Sciatic nerve (tissue), 2 donors: Measurements from ENCODE around the gene APBB2. TPM values are rescaled to one million over a fixed set of nuclear protein-coding genes. Genes with fewer than 3 reads are reported as not detected.
"Not testable (repeated sequence)": the region's sequence is repeated elsewhere in the genome, so short reads cannot be mapped to it uniquely, and the experiment has no call there.

ENCODE experiments used
- ATAC-seq: fragments of 200-7000 bp; cut with Tn5 transposase; one replicate; pipeline ENCODE4 v1.9.1; 2020; ENCODE audit warnings: mild to moderate bottlenecking, moderate library complexity
- DNase-seq: peaks from one replicate; pipeline ENCODE4 v3.0.0-alpha.2; 2020; ENCODE audit warnings: low spot score
- intact Hi-C: fragments of 100-400 bp; cut with DNase I; formaldehyde crosslinking; loops from one replicate; pipeline ENCODE4 v1.14.2; 2022
- total RNA-seq: library from RNA; stranded (reverse); fragmentation: NEBNext Ultra II Directional; extraction: Animal tissue kit (Norgen Biotek cat#: 25700); gene quantifications from one replicate; pipeline ENCODE4 v1.2.1, GENCODE V29; 2021
- donor health status: DM: no; HTN: no; CAD: no.
- donor health status: DM: no; HTN: no; CAD: no.

Gene APBB2
- total RNA-seq, 1 donor from 2014 or later, result 147 TPM

GRCh38 chr4:40918330-40918729 lies 296.0 kb downstream of the APBB2 start:
- intact Hi-C loops, result no loop called here

DNA sequence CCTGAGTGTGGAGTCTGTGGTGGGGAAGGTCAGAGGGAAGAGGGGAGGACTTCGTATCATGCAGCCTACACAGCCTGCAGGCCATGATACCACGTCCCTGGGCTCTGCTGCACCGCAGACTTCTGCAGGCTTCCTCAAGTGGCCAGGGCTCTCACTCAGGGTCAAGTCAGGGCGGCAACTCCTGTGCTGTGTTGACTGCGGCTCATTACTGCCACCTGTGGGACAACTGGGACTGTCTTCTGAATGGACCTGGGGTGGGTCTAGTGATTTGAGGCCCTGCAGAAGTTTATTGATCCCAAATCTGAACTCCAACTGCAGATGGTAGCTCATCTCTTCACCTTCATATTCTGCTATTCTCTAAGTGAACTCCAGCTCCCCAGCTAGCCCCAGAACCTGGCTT lies 297.5 kb downstream of the APBB2 start:
- DNase-seq (no peak), ATAC-seq (peak; percentile 24)
- intact Hi-C loops, result no loop called here

More at GRCh38 chr4:40918330-40918729, 296.0 kb downstream of the APBB2 start:
- DNase-seq, result peak; percentile 78
- peak; percentile 86 for ATAC-seq

- ATAC-seq (no peak), DNase-seq (no peak)
- intact Hi-C loops, result no loop called here
Observed at GRCh38 chr4:40916218-40916555, 298.2 kb downstream of the APBB2 start.

GRCh38 chr4:40915318-40916217 lies 298.8 kb downstream of the APBB2 start:
- ATAC-seq, result no peak
- no peak for DNase-seq
- intact Hi-C loops, result no loop called here

- no peak for DNase-seq
- no peak for ATAC-seq
- intact Hi-C loops, result no loop called here
Observed at GRCh38 chr4:40912460-40913184, 301.7 kb downstream of the APBB2 start.

- ATAC-seq (no peak), DNase-seq (no peak)
- intact Hi-C loops, result no loop called here
Observed at GRCh38 chr4:40910706-40911105, 303.6 kb downstream of the APBB2 start.

DNA sequence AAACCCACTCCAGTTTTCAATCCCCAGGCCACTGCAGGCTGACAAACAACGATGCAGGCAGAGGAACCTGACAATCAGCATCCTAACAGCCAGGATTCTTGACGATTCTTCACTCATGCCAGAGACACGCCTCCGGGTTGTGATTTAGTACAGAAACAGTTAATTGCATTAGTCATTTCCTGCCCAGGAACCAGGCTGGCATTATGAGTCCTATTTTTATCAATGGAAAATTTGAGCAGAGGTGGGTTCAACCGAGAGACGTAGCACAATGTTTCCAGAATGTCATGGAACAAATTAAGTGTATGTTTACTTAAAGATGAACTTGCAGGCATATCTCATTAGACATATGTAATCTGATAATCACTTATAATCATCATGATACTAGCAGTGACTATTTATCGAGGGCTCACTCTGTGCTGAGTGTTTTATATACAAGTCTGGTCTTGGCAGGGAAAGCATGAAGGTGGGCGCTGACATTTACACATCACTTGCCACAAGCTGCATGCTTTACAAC lies 304.9 kb downstream of the APBB2 start:
- intact Hi-C loops, result no loop called here
- no peak for DNase-seq
- ATAC-seq, result no peak

GRCh38 chr4:40908702-40909362 lies 305.5 kb downstream of the APBB2 start:
- intact Hi-C loops, result no loop called here
- DNase-seq (peak; percentile 77), ATAC-seq (peak; percentile 84)

DNA sequence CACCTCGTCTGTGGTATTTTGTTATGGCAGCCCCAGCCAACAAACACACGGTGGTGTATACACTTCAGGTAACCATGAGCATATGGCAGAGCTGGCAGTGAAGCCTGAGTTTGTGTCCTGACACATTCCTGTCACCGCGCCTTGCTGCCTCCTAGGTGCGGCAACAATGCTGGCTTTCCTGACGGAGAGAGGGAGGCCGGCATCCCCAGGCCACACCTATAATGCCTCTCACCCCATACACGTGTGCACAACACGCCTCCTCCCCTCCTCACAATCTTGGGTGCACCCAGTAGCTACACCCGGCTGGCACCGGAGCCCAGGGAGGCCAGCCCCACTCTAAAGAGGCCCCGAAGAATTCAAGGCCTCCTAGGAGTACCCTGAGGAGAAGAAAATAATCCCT lies 306.0 kb downstream of the APBB2 start:
- ATAC-seq (peak; percentile 27), DNase-seq (no peak)
- intact Hi-C loops, result no loop called here

- intact Hi-C loops, result no loop called here
- no peak for DNase-seq
- no peak for ATAC-seq
Observed at GRCh38 chr4:40905414-40905813, 308.9 kb downstream of the APBB2 start.

DNA sequence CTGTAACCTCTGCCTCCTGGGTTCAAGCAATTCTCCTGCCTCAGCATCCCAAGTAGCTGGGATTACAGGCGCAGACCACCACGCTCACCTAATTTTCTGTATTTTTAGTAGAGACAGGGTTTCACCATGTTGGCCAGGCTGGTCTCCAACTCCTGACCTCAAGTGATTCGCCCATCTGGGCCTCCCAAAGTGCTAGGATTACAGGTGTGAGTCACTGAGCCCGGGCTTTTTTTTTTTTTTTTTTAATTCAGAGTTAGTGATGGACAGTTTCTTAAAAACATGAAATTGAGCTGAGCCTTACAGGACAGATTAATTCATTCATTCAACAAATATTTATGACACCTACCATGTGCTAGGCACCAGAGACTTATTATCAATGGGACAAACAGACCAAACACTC lies 313.8 kb downstream of the APBB2 start:
- intact Hi-C loops, ATAC-seq, DNase-seq: not testable (repeated sequence)

DNA sequence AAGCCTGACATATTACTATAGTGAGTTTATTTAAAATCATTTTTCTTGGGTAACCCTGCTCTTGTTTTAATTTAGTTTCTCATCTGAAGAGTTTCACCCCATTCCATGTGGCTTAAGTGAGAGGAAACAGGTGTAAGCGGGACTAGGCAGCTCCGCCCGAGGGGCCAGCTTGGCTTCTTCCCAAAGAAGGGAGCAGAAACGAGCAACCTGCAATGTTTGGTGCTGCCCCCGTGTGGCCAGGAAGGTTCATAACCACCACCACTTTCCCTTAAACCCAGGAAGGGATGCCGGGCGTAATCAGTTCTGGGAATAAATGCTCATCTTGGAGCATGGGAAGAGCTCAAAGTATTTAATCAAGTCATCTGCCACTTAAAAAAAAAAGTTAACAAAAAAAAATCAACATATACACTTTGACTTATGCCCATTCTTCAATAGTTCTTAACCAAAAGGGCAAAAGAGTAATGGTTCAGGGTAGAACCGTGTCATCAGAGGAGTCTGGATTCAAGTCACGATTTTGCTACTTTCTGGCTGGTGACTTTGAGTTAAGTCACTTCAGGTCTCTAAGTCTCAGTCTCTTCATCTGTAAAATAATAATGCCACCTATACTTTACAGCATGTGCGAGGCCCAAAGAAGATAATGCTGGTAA lies 316.7 kb downstream of the APBB2 start:
- ATAC-seq (peak; percentile 64), DNase-seq (peak; percentile 84)
- intact Hi-C loops, result no loop called here

DNA sequence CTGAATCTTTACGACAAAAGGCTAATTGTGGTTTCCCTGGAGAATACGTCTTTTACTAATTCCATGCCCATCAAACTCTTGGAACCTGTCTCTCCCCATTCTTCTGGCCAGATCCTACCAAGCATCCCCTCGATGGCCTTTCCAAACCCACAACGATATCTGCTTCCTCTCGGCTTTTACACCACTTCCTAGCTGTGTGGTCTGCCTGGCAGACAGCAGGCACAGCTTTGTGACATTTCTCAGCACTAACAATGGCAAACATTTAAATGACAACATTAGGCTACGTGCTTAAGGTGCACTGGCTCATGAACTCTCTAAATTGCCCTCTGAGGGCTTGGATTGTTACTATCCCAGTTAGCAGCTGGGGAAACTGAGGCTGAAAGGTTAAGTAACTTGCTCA lies 323.6 kb downstream of the APBB2 start:
- intact Hi-C loops, result no loop called here
- no peak for DNase-seq

GRCh38 chr4:40890199-40890598 lies 324.1 kb downstream of the APBB2 start:
- ATAC-seq, result no peak
- DNase-seq, result no peak
- intact Hi-C loops, result no loop called here

More for the DNA sequence above, 323.6 kb downstream of the APBB2 start:
- ATAC-seq, result no peak

- intact Hi-C loops, result no loop called here
- DNase-seq (no peak), ATAC-seq (no peak)
Observed at GRCh38 chr4:40888933-40889332, 325.4 kb downstream of the APBB2 start.

- DNase-seq, result no peak
- peak; percentile 96 for ATAC-seq
- intact Hi-C loops, result no loop called here
Observed at GRCh38 chr4:40887764-40888131, 326.6 kb downstream of the APBB2 start.

DNA sequence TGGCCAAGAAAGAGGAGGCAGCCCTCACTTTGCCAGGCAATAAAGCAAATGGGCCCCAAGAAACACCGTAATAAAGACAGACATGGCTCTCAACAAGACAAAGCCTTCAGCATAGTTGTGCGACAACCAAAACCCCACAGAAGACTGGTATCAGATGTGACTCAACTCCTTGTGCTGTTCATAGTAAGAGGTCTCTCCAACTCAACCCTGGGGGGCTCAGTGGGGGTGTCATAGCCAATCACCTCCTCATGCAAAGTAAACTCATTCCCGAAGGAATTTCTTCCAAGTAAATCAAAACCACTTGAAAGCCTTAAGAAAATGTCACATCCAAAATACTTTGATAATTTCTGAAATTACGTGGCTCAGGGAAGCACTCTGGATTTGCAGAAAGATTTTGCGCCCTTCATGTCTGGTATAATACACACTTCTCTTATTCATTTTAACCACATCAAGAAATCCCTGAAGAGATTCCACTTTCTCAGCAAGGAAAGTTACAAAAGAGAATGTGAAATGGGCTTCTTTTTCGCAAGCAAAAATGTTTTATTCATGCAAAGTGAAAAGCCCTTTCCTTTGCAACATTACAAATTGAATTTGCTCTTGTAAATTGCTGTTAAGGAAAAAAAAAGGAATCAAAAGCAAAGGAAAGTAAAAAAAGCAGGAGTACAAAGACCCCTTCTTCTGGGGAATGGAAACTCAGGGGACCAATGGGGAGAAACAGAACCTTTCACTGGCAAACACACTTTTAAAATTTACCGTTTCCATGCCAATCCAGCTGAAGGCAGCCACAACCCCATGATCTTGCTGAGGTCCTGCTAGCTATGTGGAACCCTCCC lies 327.2 kb downstream of the APBB2 start:
- DNase-seq (no peak), ATAC-seq (no peak)
- intact Hi-C loops, result no loop called here

GRCh38 chr4:40881851-40882250 lies 332.5 kb downstream of the APBB2 start:
- intact Hi-C loops, result no loop called here
- DNase-seq (no peak), ATAC-seq (no peak)
